GM06990 (cell line): ENCODE data around the gene MINAR1.

Source experiments
- DNase-seq: peaks from one replicate; pipeline ENCODE4 v3.0.0-alpha.2; 2011; ENCODE audit not compliant: insufficient read length; ENCODE audit errors: extremely low read depth
- H3K27me3 ChIP-seq: replicated peaks from 2 replicates; pipeline ENCODE4 v1.6.0; 2011; ENCODE audit warnings: low read length; ENCODE audit not compliant: control insufficient read depth, insufficient read depth
- H3K36me3 ChIP-seq: 2 replicates; pipeline ENCODE4 v1.5.1; 2011; ENCODE audit warnings: low read length; ENCODE audit not compliant: control insufficient read depth, insufficient read depth
- H3K4me3 ChIP-seq: replicated peaks from 2 replicates; pipeline ENCODE4 v1.5.1; 2011; ENCODE audit warnings: low read depth, mild to moderate bottlenecking, control low read depth, low read length
- CTCF ChIP-seq: IDR thresholded peaks from 2 replicates; pipeline ENCODE4 v1.5.1; 2011; ENCODE audit warnings: low read length, control low read depth, mild to moderate bottlenecking, inconsistent platforms; ENCODE audit not compliant: insufficient read depth, poor library complexity, severe bottlenecking

The MINAR1 gene

DNA sequence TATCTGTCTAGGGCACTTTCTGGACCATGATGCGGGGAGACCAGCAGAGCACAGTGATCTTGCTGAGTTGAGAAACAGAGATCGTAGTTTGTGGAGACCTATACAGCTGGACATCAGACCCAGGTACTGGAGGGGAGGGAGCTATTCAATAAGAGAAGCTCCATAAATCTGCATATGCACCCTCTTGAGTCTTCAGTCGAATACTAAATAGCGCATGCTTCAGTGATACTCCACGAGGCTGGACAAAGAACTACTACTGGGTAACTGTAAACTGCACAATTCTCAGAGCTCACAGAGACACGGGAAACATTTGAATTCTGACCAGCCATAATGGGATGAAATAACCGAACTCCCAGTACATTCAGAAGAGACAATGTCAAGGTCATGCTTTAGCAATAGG, 49.7 kb downstream of the MINAR1 start:
- no peak for TF ChIP-seq CTCF
- Histone ChIP-seq H3K27me3 (no peaks in the 10 kb centered on the region), H3K4me3 (no peak overlapping the region), H3K36me3 (no peaks in the 10 kb centered on the region)
- DNase-seq: no peak
